GM11168 (cell line): ENCODE results near the gene ARRDC4.

Experiments used
- in situ Hi-C: fragments of 300-500 bp; cut with MboI; formaldehyde crosslinking; loops from one replicate; pipeline ENCODE4 v1.12.0; 2022; ENCODE audit warnings: low sequenced_read_pairs; ENCODE audit not compliant: unreplicated experiment

The ARRDC4 gene

GRCh38 chr15:97995192-97995591 lies 34.7 kb downstream of the ARRDC4 start:
- in situ Hi-C loops, result no loop called here

GRCh38 chr15:97995881-97996603 lies 35.5 kb downstream of the ARRDC4 start:
- in situ Hi-C loops, result no loop called here

GRCh38 chr15:97998307-97999071 lies 38.0 kb downstream of the ARRDC4 start:
- in situ Hi-C loops, result no loop called here

GRCh38 chr15:98000249-98001203 lies 40.0 kb downstream of the ARRDC4 start:
- in situ Hi-C loops, result no loop called here

GRCh38 chr15:98001663-98002194 lies 41.2 kb downstream of the ARRDC4 start:
- in situ Hi-C loops, result no loop called here

- in situ Hi-C loops, result no loop called here
Measured at GRCh38 chr15:98002419-98002818, 41.9 kb downstream of the ARRDC4 start.

GRCh38 chr15:98002866-98003265 lies 42.4 kb downstream of the ARRDC4 start:
- in situ Hi-C loops, result no loop called here

GRCh38 chr15:98003518-98003917 lies 43.0 kb downstream of the ARRDC4 start:
- in situ Hi-C loops, result no loop called here

- in situ Hi-C loops, result no loop called here
Measured at GRCh38 chr15:98003996-98004395, 43.5 kb downstream of the ARRDC4 start.

GRCh38 chr15:98005659-98006058 lies 45.2 kb downstream of the ARRDC4 start:
- in situ Hi-C loops, result no loop called here

- in situ Hi-C loops, result no loop called here
Measured at GRCh38 chr15:98009169-98009568, 48.7 kb downstream of the ARRDC4 start.

- in situ Hi-C loops, result no loop called here
Measured at GRCh38 chr15:98009971-98010370, 49.5 kb downstream of the ARRDC4 start.

GRCh38 chr15:98012354-98012753 lies 51.9 kb downstream of the ARRDC4 start:
- in situ Hi-C loops, result no loop called here

GRCh38 chr15:98013631-98014030 lies 53.1 kb downstream of the ARRDC4 start:
- in situ Hi-C loops, result no loop called here

- in situ Hi-C loops, result no loop called here
Measured at GRCh38 chr15:98017150-98017964, 56.9 kb downstream of the ARRDC4 start.

GRCh38 chr15:98018761-98019351 lies 58.4 kb downstream of the ARRDC4 start:
- in situ Hi-C loops, result no loop called here
